Panc1 (cell line): ENCODE data around the gene CEACAM16.

Source experiments
- POLR2AphosphoS5 ChIP-seq: IDR thresholded peaks from 2 replicates; pipeline ENCODE4 v1.6.1; 2012; ENCODE audit warnings: mild to moderate bottlenecking, low read depth, low read length, moderate library complexity
- SIN3A ChIP-seq: IDR thresholded peaks from 2 replicates; pipeline ENCODE4 v1.6.1; 2012; ENCODE audit warnings: low read depth, mild to moderate bottlenecking, low read length, moderate library complexity, borderline replicate concordance; ENCODE audit not compliant: insufficient read depth
- TCF7L2 ChIP-seq: IDR thresholded peaks from 2 replicates; pipeline ENCODE4 v1.6.1; 2011; ENCODE audit warnings: mild to moderate bottlenecking, low read depth, low read length, inconsistent platforms
- TF ChIP-seq, protein P1 (sequence below): fragments of 450-650 bp; IDR thresholded peaks from 2 replicates; pipeline ENCODE4 v1.5.1; 2017; ENCODE audit warnings: mild to moderate bottlenecking
- TF ChIP-seq, protein P2 (sequence below), 2 experiments: IDR thresholded peaks; 2 replicates each; pipeline ENCODE4 v1.6.1; 2011 to 2012; ENCODE audit warnings: low read depth in 2 of 2, control low read depth in 1 of 2, low read length in 1 of 2, mild to moderate bottlenecking in 1 of 2, moderate library complexity in 1 of 2; ENCODE audit not compliant: insufficient read depth in 1 of 2

DNA sequence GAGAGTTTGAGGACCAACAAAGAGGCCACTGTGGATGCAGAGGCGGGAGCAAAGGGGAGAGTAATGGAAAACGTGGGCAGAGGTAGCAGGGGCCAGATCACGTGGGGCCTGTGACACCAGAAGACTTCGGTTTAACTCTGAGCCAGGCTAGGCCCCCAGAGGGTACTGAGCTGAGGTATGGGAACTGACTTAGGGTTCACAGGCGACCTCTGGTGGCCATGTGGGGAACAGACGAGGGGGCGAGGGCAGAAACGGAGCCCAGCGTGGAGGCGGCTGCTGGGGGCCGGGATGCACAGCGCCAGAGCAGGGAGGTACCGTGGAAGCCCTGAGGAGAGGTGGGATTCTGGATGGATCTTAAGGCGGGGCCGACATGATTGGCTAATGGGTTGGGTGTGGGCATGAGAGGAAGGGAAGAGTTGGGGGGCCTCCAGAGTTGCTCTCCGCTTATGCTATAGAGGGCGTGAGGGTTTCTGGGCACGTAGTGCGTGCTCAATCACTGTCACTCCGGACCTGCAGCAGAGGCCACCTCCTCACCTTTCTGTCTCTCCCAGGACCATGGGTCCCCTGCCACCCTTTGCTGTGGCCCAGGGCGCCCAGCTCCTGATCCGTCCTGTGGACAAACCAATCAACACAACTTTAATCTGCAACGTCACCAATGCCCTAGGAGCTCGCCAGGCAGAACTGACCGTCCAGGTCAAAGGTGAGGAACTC lies 41.6 kb upstream of the CEACAM16 start:
- TF ChIP-seq, protein P1, sequence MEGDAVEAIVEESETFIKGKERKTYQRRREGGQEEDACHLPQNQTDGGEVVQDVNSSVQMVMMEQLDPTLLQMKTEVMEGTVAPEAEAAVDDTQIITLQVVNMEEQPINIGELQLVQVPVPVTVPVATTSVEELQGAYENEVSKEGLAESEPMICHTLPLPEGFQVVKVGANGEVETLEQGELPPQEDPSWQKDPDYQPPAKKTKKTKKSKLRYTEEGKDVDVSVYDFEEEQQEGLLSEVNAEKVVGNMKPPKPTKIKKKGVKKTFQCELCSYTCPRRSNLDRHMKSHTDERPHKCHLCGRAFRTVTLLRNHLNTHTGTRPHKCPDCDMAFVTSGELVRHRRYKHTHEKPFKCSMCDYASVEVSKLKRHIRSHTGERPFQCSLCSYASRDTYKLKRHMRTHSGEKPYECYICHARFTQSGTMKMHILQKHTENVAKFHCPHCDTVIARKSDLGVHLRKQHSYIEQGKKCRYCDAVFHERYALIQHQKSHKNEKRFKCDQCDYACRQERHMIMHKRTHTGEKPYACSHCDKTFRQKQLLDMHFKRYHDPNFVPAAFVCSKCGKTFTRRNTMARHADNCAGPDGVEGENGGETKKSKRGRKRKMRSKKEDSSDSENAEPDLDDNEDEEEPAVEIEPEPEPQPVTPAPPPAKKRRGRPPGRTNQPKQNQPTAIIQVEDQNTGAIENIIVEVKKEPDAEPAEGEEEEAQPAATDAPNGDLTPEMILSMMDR, result peak; percentile 86
- TF ChIP-seq TCF7L2 (no peak), POLR2AphosphoS5 (no peak), SIN3A (no peak)
- TF ChIP-seq, protein P2, sequence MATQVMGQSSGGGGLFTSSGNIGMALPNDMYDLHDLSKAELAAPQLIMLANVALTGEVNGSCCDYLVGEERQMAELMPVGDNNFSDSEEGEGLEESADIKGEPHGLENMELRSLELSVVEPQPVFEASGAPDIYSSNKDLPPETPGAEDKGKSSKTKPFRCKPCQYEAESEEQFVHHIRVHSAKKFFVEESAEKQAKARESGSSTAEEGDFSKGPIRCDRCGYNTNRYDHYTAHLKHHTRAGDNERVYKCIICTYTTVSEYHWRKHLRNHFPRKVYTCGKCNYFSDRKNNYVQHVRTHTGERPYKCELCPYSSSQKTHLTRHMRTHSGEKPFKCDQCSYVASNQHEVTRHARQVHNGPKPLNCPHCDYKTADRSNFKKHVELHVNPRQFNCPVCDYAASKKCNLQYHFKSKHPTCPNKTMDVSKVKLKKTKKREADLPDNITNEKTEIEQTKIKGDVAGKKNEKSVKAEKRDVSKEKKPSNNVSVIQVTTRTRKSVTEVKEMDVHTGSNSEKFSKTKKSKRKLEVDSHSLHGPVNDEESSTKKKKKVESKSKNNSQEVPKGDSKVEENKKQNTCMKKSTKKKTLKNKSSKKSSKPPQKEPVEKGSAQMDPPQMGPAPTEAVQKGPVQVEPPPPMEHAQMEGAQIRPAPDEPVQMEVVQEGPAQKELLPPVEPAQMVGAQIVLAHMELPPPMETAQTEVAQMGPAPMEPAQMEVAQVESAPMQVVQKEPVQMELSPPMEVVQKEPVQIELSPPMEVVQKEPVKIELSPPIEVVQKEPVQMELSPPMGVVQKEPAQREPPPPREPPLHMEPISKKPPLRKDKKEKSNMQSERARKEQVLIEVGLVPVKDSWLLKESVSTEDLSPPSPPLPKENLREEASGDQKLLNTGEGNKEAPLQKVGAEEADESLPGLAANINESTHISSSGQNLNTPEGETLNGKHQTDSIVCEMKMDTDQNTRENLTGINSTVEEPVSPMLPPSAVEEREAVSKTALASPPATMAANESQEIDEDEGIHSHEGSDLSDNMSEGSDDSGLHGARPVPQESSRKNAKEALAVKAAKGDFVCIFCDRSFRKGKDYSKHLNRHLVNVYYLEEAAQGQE (IDR thresholded peaks at IDR 0.05; ENCODE audit: insufficient read depth in 1 of 2, low read depth in 2 of 2, low read length in 1 of 2), result no peak
